ENCODE measurements around the gene UBE2C. TPM values are rescaled to one million over a fixed set of nuclear protein-coding genes. Genes with fewer than 3 reads are reported as not detected.

UBE2C gene
- total RNA-seq, 1 donor from 2014 or later: 2.4 TPM

- H3K36me3 Mint-ChIP-seq (ENCODE audit: low read depth): no peaks in the 10 kb centered on the region
- H3K4me1 Mint-ChIP-seq: peaks cover 26% of the 10 kb centered on the region
- H3K9me3 Mint-ChIP-seq: no peaks in the 10 kb centered on the region
- intact Hi-C loops (cut with micrococcal nuclease): loop anchor here (5.0 kb wide), 1 partner anchor 190 kb away; no protein-coding TSS in a partner anchor
- CTCF ChIA-PET: no interaction called here
- no peak for ATAC-seq (ENCODE audit: low read depth)
- H3K4me3 Mint-ChIP-seq: no peak overlapping the region
- no peak for TF ChIP-seq CTCF (IDR thresholded peaks at IDR 0.05)
- H3K27ac Mint-ChIP-seq: no peak overlapping the region
- H3K27me3 Mint-ChIP-seq: peaks cover 18% of the 10 kb centered on the region
- POLR2A ChIA-PET: interaction anchor here (0.6 kb wide), 1 partner anchor 8 kb away, joined by 4 read pairs; no protein-coding TSS in a partner anchor
- no peak for DNase-seq
Observed at GRCh38 chr20:45821947-45822346, 9.5 kb downstream of the UBE2C start.

- ChIA-PET CTCF (interaction anchor here (0.8 to 1.1 kb wide), 2 partner anchors 140 to 147 kb away, joined by 3 read pairs; no protein-coding TSS in a partner anchor), POLR2A (interaction anchor here (0.8 kb wide), 1 partner anchor 68 kb away, joined by 3 read pairs; the partner anchor contains the start of genes CTSA and NEURL2)
- Mint-ChIP-seq H3K4me3 (no peak overlapping the region), H3K27ac (no peak overlapping the region), H3K27me3 (peaks cover 18% of the 10 kb centered on the region), H3K4me1 (peaks cover 26% of the 10 kb centered on the region), H3K36me3 (ENCODE audit: low read depth) (no peaks in the 10 kb centered on the region), H3K9me3 (no peaks in the 10 kb centered on the region)
- TF ChIP-seq CTCF (IDR thresholded peaks at IDR 0.05): no peak
- intact Hi-C loops (cut with micrococcal nuclease): loop anchor here (5.0 kb wide), 1 partner anchor 189 kb away; no protein-coding TSS in a partner anchor
- DNase-seq (no peak), ATAC-seq (ENCODE audit: low read depth) (no peak)
Observed at GRCh38 chr20:45822857-45823256, 10.4 kb downstream of the UBE2C start.

- CTCF ChIA-PET: interaction anchor here (0.8 to 2.3 kb wide), 9 partner anchors 15 to 163 kb away, joined by 3 to 11 read pairs (median 3); partner anchors contain the start of gene ZSWIM1
- intact Hi-C loops (cut with micrococcal nuclease): loop anchor here (1.0 to 5.0 kb wide), 2 partner anchors 139 to 188 kb away; no protein-coding TSS in a partner anchor
- peaks cover 26% of the 10 kb centered on the region for H3K4me1 Mint-ChIP-seq
- peak overlapping the region; percentile 82 for H3K4me3 Mint-ChIP-seq
- H3K27me3 Mint-ChIP-seq: peaks cover 18% of the 10 kb centered on the region
- H3K9me3 Mint-ChIP-seq: no peaks in the 10 kb centered on the region
- TF ChIP-seq CTCF (IDR thresholded peaks at IDR 0.05): no peak
- H3K27ac Mint-ChIP-seq: peak overlapping the region; percentile 60
- H3K36me3 Mint-ChIP-seq (ENCODE audit: low read depth): no peaks in the 10 kb centered on the region
- POLR2A ChIA-PET: interaction anchor here (0.6 to 1.4 kb wide), 5 partner anchors 31 to 145 kb away, joined by 3 to 9 read pairs (median 3); partner anchors contain the start of genes ACOT8, PCIF1 and ZSWIM3
- DNase-seq: peak; percentile 48
- ATAC-seq (ENCODE audit: low read depth): peak; percentile 85
Observed at GRCh38 chr20:45823949-45824835, 11.7 kb downstream of the UBE2C start.

GRCh38 chr20:45826381-45827019 is 14.1 kb downstream of the UBE2C start:
- no peaks in the 10 kb centered on the region for H3K36me3 Mint-ChIP-seq (ENCODE audit: low read depth)
- H3K4me3 Mint-ChIP-seq: no peak overlapping the region
- H3K9me3 Mint-ChIP-seq: no peaks in the 10 kb centered on the region
- no peak overlapping the region for H3K27ac Mint-ChIP-seq
- H3K4me1 Mint-ChIP-seq: peaks cover 26% of the 10 kb centered on the region
- TF ChIP-seq CTCF (IDR thresholded peaks at IDR 0.05): no peak
- peaks cover 15% of the 10 kb centered on the region for H3K27me3 Mint-ChIP-seq
- ATAC-seq (ENCODE audit: low read depth) (no peak), DNase-seq (no peak)
- intact Hi-C loops (cut with micrococcal nuclease): no loop called here
- CTCF ChIA-PET: no interaction called here
- POLR2A ChIA-PET: interaction anchor here (0.6 kb wide), 1 partner anchor 25 kb away, joined by 3 read pairs; no protein-coding TSS in a partner anchor
